HG02571 (cell line): ENCODE results near the gene RIIAD1.

ENCODE experiments used
- ATAC-seq: cut with Tn5 transposase; IDR thresholded peaks from one replicate; pipeline ENCODE4 v1.9.1; 2021; ENCODE audit warnings: mild to moderate bottlenecking, moderate library complexity; ENCODE audit not compliant: unreplicated experiment

RIIAD1 gene

DNA sequence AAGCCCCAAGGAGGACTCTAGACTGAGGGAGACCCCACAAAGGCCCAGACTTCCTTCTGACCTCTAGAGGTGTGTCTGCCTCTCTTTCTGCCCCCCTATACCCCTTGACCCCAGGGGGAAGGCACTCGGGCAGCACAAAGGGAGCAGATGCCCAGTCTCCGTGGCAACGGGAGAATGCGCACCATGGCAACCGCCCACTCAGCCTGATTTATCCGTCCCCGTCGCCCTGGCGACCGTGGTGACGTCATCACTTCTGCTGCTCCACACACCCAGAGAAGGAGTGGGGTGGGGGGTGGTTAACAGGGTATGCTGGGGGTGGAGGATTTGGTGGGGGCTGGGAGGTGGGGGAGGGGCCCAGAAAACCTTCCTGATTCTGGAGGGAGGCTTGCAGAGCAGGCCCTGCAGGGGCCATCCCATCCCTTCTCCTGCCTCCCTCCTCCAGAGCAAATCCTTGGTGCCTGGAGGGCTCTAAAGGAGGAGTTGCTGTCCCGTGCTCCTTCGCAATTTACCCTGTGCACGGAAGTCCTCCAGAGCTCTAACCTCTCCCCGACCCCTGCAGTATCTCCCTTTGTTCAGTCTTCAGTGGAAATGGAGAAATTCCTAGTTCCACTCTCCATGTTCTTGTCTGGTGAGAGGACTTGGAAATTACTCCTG, 11.0 kb upstream of the RIIAD1 start:
- ATAC-seq, result no peak

GRCh38 chr1:151711044-151711800, 10.1 kb upstream of the RIIAD1 start:
- no peak for ATAC-seq

- no peak for ATAC-seq
Observed at GRCh38 chr1:151711951-151712350, 9.4 kb upstream of the RIIAD1 start.

GRCh38 chr1:151713044-151713443, 8.3 kb upstream of the RIIAD1 start:
- ATAC-seq, result no peak

DNA sequence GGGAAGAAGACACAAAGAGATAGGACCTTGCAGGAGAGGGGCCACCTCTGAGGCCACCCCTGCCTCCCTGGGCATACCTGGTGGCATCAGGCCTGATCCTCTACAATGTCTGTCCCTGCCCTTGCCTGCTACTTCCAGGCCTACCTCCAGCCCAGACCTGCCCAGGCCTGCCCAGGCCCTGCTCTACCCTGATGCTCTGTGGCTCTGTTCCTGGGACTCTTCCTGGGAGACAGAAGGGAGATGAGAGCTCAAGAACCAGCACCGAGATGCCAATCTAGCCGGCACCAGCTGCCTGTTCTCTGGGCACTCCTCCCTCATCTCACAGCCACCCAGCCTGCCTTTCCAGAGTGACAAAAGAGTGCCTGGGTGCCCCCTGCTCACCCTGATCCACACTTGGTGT, 7.4 kb upstream of the RIIAD1 start:
- ATAC-seq, result no peak

DNA sequence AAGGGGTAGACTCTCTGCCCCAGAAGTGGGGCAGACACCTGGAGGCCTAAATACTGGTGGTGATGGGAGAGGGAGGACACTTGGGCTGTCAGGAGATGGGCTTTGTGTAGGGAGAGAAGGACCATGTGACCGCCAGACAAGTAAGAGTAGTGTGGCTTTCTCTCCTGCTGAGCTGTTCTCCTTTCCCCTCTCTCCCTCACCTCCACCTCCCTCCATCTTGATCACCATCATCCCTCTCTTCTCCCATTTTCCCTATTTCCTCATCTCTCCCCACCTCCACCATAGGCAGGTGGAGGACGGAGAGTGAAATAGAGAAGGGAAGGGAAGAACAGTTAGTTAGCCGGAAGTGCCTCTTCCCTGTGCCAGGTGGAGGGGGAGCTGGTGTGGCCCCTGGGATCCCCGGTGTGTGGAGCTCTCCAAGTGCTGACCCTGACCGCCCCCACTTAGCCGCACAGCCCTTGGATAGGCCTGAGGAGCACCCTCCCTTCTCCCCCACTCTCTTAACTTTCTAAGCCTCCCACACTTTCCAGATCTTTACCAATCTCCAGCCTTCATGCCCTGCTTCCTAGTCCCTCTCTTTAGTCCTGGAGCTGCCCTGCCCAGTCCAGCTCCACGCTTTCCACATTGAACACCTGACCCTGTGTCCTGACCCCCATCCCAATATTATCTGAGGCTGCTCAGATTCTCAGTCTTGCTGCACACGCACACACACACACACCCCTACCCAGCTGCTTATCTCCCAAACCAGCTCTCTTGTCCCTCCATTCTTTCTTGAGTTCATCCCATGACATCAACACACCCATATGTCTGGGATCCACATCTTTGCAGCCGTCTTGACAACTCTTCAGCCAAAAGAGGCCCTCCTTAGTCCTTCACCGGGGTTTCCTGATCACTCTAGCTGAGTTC, 6.2 kb upstream of the RIIAD1 start:
- no peak for ATAC-seq

- ATAC-seq, result no peak
Observed at GRCh38 chr1:151715726-151716404, 5.5 kb upstream of the RIIAD1 start.

DNA sequence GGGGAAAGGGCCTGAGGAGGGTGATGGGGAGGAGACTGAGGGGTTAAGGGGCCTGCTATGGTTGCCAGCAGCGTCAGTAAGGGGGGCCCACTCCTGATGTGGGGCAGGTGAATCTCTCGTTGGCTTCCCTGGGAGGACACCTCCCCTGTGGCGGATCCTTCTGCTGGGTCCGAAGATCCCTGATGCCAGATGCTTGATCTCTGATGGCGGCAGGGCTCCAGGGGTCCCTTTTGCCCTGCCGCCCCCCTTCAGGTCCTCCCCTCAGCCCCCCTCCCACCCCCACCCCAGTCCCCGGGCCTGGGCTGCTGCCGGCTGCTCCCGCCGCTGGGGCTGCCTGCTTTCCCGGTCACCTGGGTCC, 4.9 kb upstream of the RIIAD1 start:
- ATAC-seq, result no peak

- ATAC-seq, result no peak
Observed at GRCh38 chr1:151716771-151717631, 4.3 kb upstream of the RIIAD1 start, which contains the start of gene CELF3. CELF3 (minus strand) TSS chr1:151716803; CDS start chr1:151716020, 783 bp downstream.

DNA sequence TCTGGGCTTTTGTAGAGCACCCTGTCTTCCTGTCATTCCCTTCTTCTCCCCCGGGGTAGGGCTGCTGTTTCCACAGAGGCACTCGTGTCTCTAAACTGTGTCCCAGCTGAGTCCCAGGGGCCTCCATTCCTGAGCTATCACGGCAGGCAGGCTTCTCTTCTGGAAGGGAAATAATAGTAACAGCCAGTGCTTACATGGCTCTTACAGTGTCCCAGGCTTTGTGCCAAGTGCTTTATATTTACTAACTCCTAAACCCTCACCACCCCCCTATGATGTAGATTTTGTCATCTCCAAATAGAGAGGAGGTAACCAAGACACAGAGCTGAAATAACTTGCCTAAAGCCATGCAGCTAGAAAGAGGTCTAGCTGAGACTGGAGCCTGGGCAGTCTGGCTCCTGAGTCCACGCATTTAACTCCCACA, 3.3 kb upstream of the RIIAD1 start:
- no peak for ATAC-seq

DNA sequence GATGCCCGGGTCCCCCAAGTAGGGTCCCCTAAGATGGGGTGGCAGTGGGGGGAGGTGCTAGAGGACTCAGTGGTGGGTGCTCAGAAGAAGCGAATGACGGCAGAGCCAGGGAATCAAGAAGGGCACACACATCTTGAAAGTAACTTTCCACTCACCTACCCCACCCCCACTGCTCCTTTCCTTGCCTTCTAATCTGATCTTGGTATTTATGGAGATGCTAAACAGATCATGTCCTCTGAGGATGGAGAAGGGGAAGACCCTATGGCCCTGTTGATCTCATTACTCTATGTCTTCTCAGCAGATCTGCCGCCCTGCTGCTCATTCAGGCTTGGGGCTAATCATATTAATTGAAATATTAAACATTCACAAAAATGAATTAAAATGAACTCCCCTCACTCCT, 2.7 kb upstream of the RIIAD1 start:
- ATAC-seq, result no peak

DNA sequence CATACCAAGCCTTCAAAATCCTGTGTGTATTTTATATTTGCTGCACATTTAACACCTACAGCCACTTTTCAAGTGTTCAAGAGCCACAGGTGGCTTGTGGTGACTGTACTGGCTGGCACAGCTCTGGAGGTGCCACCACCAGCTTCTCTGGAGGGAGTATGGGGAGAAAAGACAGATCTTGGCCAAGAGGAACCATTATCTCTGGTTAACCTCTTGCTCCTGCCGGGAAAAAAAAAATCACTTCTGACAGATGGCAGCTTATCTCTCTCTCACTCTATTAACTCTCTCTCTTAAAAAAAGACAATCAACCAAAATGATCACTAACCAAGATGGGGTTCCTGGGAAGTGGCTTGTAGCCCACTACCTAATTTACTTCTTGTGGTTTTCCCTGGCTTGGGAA, 1.2 kb upstream of the RIIAD1 start:
- no peak for ATAC-seq

DNA sequence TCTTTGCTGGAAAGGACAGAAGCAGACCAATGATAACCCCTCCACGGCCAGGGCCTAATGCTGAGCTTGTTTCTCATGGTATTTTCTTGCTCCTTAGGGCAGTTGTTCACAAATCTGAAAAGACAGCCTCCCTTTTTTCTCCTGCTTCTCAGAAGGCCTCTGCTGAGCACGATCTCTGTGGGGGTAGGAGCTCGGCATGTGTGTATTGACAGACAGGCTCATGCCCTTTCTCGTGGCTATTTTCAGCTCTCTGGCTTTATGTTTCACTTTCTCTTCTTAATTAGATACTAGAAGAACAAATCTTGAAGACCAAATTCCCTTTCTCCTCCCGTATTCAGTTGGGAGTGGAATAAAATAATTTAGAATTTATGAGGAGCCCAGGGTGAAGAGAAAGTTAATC, 768 bp upstream of the RIIAD1 start:
- ATAC-seq, result no peak

- ATAC-seq, result no peak
Observed at GRCh38 chr1:151721788-151722510, 627 bp downstream of the RIIAD1 start.

- no peak for ATAC-seq
Observed at GRCh38 chr1:151723726-151724370, 2.5 kb downstream of the RIIAD1 start.

DNA sequence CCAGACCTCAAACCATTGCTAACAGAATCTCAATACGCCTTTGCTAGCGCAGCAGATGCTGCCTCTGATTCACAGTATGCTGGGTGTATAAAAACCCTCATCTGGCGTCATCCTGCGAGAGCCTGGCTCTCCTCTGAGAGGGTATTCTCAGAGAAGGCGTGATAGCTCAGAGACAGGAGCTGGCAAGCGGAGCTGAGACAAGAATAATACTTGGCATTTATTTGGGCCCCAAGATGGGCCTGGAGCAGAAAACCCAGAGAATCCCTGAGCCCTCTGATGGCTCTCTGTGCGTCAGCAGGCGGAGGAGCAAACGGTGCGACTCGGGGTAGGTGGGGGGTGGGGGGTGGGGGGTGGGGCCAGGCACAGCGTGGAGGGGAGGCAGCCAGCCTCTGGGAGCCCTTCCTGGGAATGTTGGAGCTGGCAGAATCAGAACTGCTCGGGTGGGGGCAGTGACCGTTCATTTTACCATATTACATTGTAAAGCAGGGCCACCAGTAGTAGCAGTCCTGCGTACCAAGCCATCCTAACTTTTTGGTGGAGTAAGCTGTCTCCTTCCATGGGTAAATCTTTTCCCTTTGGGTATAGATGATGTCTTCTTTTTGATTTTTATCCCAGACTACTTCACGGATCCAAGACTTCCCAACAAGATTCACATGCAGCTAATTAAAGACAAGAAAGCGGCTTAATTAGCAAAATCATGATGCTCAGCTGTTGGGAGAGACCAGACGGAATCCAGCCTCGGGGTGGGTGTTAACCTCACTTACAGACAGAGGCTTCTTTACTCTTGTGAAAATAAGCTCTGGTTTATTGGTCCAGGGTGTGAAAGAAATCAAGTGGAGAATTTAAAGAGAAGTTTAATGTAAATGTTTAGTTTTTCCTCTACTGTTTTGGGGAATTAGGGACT, 7.1 kb downstream of the RIIAD1 start:
- no peak for ATAC-seq

DNA sequence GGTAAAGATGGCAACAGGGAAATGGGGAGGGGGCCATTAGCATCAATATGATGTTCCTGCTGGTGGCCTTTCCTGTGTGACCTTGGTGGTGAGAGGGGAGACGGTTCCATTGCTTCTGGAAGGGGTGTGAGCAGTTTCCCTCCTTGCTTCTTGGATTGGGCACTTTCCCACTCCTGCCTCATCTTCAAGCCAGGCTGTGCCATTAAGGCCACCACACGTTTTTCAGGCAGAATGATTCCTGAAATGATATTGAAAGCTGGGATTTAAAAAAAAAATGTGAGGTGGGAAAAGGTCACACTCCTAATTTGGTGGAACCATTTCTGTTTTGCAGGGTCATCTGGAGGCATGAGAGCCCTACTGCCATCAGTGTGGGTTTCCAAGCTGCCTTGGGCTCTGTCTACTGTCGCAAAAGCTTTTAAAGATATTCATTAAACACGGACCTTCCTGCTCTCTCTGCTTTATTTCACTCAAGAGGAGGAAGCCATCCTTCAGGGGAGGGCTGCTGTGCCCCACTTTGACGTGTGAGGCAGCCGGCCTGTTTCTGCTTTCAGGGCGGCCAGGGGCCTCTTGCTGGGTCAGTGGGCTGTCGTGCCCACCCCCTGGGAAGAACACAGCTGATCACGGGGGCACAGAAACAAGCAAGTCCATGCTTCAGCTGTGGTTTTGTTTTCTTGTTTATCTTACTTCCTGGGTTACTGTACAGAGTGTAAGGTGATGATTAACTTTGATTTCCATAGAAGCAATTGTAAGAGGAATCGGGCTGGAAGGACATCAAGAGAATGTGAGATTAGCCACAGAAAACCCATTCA, 8.0 kb downstream of the RIIAD1 start:
- ATAC-seq, result no peak
